ENCODE data around the gene FYN.
A peak's percentile ranks its signal among the peaks of the same experiment; 100 is the strongest.

The FYN gene

DNA sequence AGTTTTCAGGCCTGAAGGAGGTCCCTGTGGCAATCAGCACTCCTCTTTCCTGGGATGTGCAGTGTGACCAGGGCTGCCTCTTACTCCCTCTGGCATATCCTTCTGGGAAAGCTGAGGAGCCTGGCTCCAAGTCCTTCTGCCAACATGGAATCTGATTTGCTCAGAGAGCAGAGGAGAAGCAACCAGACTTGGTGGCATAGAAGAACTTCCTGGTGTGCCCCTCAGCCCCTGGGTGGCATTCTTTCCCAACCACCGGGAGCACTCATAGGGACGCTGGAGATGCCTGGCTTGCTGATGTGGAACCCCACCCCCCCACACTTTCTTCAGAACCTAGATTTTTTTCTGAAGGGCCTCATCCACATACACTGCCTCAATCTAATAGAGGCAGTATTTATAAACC lies 160.0 kb downstream of the FYN start:
- DNase-seq = no peak

DNA sequence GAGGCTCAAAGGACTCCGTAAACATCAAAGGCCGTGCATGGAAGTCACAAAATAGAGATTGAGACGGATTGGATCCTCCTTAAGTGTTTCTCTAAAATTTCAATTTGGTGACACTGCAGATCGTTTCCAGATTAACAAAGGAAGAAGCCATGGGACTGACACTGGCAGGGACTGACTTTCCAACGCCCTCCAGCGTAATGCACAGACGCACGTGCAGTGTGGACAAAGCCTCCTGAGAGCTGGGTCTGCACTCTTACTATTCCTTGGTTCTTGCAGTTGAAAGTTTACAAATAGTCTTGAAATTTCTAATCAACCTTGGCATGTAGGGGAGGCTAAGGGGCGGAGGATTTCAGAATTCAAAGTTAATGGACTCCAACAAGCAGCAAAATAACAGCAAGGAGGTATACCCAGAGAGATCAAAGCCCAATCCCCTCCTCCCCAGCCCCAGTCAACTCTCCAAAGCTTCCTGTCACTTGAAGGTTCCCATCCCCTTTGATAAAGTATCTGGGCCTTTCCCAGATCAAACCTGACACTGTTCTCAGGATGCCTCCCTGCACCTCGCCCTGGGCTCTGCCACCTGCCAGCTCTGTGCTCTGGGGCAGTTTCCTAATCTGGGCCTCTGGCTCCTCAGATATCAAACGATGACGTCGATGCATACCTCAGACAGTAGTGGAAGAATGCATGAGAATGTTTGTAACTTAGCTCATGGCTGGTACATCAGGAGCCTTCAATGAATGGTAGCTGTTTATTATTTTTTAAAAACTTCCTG lies 161.1 kb downstream of the FYN start:
- no peak for DNase-seq

DNA sequence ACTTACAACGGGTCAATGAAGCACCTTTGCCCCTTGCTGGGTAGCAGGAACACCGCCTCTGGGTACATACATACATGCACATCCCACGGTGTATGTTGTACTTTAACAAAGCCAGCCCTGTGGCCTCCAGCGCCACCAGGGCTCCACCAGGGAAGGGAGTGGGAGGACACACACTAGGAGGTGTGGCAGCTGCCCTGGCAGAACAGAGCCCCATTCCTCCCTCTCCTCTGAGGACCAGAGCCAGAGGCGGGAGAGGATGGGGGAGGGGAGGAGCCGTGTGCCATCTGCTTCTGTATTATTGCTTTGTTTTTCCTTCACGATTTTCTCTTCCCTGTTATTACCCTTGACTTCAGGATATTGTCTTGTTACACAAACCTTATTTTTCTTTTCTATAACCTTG lies 161.8 kb downstream of the FYN start:
- DNase-seq = peak in 47 of 56 donors; percentile 9 to 79 (median 53)

DNA sequence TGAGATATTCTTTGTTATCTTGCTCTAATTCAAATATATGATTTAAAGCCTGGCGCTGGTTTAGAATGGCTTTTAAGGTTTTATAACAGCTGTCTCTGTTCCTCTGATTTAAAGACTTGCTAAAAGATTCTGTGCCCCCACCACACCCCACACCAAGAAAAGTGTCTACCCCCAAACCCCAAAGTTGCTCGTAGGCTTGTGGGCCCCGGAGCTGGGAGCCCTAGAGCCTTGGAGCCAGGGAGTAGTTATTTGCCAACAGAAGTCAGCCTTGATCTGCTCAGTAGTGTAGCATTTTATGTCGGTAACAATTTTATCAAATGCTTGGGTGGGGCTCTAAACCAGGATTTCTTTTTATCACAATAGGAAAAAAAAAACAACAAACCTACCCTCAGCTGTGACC lies 162.3 kb downstream of the FYN start:
- no peak for DNase-seq

DNA sequence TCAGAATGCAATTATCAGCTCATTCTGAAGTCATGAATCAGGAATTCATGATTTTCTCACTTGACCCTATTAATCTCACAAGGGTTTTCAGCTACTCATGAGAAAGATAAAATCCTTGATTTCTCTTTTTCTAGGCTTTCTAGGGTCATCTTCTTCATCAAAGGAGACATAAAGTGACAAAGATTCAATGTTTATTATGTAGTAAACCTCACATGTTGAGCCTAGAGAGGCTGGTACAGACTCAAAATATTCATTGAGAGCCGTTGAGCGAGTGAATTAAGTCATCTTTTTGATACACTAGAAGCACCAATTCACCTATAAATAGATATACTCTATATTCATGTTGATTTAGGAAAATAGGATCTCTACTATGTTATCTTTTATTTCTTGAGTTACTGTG lies 162.8 kb downstream of the FYN start:
- no peak for DNase-seq

DNA sequence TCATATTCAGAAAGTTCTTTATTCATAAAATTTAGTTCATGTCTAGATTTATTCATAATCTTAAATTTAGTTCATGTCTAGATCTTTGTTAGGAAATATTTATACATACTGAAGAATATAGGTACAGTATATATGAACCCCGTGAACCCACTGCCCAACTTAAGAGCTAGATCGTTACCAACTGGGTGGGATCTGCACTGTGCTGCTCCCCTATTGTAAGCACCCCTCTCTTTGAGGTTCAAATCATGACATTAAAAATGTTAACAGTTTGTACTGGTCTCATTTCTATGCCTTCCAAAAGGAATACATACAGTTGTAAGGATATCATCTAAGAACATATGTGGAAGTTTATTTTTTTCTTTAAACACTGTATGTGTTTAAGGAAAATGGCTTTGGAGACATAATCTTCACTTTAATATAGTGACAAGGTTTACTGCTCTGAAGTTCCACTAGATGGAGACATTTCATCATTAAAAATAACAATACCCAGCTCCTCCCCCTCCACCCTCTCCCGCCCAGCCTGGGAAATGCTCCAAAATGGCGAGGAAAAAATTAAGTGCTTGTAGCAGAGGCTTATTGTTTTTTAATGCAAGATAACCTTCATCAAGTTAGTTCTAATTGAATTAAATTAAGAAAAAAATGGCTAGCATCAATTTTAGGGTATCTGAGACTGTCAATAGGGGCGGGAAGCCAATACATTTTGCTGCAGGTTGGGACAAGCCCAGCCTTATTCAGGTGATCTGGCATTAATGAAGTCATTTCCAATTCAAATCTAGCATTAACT lies 163.4 kb downstream of the FYN start:
- DNase-seq = peak in 44 of 56 donors; percentile 11 to 82 (median 44)

DNA sequence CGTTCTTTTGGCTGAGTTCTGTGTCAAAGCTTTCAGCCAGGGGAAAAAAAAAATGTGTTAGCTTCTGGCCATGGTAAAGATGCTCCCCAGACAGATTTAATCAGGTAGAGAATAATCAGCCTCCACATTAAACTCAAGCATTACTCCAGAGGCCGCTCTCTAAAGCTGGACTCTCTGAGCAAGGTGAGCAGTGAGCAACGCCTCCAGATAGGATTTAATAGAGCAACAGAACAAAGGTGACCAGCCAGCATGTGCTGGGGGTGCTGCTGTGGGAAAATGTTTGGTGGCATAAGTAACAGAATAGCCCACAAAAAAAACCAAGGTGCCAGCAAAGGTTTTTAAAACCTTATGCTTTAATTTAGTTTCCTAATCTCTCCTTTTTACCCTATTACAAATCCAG lies 164.1 kb downstream of the FYN start:
- no peak for DNase-seq

DNA sequence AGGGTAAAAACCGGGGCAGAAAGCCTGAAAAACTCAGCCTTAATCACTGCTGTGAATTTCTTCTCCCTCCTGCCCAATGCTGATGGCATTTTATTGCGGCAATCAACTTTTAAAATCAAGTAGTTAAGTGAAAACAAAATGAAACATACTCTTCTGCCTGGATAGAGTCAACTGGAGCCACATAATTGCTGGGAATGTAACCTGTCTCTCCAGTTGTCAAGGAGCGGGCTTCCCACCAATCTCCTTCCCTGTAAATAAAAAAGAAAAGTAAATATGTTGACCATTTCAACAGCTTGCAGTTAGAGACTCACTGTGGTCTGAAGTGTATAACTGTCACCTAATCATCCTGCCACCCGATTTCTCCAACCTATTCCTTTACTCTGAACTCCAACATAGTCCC lies 165.5 kb downstream of the FYN start:
- DNase-seq = no peak

DNA sequence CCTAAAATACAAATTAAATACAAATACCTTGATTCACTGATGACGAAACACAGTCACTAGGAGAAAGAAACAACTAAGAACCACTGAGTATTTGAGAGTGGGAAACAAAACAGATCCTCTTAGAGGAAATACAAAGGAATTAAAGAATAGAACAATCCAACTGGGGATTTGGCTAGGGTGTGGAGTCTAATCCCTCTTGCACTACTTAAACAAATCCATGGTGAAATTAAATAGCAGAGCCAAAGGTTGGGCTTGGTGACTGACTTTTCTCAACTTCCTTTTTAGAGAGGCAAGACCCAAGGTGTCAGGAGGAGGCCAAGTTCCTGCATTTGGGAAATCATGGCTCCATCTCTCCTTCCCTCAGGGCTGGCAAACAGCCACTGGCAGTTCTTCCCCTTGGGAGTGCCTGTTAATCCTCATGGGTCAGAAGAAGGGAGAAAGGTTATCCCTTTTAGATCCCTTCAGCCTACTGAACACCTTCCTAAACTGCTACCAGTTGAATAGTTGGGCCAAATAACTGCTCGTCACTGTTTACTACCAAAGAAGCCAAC lies 166.3 kb downstream of the FYN start:
- DNase-seq = no peak

DNA sequence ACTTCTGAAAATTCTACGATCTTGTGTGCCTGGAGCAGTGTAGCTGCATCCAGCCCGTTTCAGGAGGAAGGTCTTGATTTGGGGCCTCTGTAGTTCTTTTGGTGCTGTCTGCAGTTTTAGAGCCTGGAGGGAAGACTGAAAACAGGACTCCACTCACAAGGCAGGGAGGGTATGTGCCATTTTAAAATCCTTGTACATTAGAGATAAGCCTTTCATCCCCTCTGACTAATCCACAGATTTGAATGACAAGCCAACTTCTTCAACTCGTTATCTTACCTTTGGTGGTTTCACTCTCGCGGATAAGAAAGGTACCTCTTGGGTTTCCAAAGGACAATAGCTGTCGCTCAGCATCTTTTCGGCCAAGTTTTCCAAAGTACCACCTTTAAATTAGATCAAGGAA lies 169.5 kb downstream of the FYN start:
- DNase-seq = no peak

DNA sequence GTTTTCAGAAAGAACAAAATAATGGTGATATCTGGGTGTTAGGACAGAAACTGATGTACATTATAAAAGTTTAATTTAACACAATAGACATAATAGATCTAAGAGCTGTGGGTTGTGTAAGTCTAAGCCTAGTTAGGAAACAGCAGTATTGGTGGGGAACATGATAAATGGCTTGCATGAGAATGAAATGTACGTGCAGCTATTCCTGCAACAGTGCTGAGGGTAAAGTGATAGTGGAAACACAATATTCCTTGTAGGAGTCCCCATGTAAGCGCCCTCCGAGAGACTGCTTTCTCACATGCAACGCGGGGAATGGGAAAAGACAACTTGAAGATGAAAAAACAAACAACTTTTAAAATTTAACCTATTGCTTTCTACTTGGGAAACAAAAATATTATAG lies 171.0 kb downstream of the FYN start:
- DNase-seq = no peak

DNA sequence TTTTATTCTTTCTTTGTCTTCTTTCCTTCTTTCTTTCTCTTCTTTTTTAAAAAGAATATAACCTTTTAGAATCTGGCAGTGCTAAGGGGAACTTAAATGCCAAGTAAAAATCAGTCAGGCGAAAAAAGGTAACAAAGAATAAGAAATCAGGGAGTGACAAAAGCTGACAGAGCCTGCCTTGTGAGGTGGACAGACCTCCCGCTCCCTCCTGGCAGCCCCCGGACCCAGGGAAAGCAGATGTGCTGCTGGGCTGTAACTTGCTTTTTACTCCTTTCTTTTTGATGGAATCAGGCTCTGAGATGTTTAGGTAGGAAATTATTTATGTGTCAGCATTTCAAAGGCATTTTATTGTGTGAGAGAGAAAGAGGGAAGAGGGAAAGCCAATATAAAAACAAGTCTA lies 172.1 kb downstream of the FYN start:
- no peak for DNase-seq

DNA sequence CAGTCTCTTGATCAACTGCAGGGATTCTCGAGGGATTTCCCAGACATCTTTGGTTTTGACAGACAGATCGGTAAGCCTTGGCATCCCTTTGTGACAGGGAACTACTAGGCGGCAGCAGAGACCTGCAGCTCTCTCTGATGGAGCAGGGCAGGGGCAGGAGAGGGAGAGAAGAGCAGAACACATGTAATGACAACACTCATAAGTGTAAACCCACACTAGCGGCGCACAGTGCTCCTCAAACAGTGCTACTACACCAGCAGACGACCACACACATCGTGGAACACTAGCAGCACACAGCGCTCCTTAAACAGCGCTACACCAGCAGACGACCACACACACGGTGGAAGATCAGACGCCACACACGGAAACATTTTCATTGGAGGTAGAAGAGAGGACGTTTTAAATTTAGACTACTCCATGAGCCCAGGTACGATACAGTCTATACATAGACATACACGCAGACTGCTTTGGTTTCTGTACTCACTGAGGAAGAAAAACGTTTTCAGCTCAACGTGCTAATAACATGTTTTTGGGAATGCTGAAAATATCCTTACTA lies 173.0 kb downstream of the FYN start:
- DNase-seq = peak in 3 of 56 donors; percentile 9 to 33 (median 20)

DNA sequence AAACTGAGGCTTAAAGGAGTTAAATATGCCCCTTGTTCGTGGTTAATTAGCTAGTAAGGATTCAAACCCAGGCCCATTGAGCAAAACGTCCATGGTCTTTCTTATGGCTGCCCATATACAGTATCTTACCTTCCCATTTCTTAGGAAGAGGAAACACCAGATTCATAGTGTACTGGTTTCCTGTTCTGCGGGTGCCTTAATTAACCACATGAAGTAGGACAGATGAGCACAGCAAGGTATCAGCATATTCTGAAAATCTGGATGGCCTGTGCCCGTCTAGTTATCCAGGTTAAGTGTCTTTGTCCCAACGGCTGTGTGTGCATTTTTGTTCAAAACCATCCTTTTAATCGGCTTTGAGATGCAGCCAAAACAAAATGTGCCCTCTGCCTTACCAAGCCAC lies 174.1 kb downstream of the FYN start:
- no peak for DNase-seq

DNA sequence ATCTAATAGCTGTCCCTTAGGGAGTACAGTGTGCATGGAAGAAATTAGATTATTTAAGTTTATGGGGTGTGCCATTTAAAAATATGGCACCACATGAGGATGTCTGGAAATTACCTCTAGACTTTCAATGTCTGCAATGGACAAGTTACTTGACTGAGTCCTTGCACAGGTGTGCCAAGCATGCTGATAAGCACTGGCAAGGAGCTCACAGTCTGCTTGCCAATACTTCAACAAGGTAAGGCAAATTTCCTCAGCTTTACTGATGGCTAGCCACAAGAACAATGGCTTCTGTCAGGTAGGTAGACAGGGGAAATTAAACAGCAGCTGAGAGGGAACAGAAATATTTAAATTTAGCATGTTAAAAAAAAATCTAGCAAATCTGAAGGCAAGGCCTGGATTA lies 176.4 kb downstream of the FYN start:
- no peak for DNase-seq

DNA sequence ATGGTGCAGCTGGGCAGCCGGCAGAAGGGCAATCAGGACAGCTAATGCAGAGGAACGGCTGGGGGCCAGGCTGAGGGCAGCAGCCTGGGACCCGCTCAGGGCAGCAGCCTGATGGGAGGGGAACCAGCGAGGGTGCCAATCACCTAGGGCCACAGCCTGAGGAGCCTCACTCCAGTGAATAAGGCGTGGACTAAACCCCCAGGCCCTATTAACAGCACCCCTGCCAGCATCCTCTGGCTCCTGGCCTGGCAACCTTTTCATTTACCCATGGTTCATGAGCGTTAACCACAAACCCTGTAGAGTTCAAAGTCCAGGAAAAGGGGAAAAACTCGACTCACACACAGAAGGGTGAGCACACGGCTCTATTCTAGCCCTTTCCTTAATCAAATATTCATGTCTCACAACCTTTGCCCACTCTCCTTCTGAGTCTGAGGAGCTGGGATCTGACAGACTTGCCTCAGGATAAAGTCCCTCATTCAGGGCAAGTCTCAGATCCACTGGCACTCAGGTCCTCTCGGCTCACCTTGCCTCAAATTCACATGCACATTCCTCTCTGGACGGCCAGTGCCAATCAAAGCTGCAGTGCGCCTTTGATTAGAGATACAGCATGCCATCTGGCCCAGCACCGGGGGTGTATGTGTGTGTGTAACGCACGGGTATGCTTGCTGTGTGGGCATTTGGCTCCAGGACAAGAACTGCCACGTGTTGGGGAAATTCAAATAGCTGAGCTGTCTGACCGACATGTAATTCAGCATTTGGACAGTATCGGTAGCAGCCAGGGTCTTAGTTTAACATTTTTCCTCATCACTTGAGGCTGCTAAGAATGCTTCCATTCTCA lies 180.7 kb downstream of the FYN start:
- peak in 17 of 56 donors; percentile 16 to 63 (median 34) for DNase-seq

DNA sequence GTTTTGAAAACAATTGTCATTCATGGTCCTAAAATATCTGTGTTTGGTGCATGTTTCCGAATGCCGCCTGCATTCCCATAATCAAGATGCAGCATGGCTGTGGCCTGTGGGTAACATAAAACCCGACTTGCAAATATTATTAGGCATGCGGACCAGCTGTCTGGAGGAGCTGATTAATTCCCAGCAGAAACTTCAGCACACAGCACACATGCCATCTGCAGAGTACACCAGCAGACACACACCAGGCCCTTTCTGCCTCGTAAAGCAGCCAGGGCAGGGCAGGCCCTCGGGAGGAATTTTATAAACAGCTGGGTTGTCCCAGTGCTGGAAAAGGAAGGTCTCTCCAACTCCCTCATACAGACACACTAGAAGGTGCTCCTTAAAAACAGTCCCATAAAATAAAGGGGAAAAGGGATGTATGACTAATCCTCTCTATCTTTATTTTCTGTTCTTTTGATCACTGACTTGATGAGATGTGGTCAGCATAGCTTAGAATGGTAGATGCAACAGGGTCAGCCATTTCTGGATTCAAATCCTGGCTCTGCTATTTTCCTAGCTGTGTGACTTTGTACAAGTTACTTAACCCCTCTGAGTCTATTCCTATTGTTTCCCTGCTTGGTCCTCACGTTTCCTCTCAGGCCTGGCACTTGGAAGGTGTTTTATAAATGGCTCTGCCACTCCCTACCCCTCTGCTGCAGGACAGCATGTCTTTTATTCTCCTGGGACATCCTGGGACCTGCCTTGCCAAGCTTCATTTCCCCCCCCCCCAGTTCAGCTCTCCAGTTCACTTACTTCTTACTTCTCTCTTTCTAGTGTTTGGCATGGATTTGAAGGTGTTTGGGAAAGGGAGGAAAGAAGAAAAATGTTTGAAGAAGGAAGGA lies 181.7 kb downstream of the FYN start:
- peak in 1 of 56 donors; percentile 22 for DNase-seq

DNA sequence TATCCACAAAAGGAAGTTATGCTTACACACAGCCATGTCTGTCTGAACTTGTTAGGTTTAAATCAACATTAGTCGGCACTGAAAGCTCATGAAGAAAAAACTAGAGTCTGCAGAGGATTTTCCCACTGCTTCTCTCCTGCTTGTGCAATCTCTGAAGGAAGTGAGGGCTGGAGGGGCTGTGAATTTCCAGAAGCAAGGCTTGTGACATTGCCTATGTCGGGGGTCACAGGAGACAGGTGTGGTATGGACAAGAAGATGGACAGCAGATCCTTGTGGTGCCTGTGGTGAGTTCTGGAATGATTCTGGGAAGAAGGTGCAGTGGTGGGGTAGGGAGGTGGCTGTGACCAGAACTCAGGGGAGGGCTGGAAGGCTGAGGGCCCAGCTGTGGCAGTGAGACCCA lies 183.3 kb downstream of the FYN start:
- no peak for DNase-seq

DNA sequence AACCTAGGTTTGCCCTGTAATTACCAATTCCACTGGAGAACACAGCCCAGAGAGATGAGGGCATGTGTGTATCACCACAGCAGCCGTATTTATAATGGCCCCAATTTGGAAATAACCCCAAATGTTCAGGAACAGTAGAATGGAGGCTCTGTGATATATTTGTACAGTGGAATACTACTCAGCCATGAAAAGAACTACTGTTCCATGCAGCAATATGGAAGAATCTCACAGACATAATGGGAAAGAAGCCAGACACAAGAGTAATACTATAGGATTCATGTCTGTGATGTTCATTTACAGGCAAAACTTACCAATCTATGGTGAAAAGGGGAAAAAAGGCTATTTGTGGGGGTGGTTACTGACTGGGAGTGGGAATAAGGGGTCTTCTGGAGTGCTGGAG lies 183.8 kb downstream of the FYN start:
- DNase-seq = no peak

DNA sequence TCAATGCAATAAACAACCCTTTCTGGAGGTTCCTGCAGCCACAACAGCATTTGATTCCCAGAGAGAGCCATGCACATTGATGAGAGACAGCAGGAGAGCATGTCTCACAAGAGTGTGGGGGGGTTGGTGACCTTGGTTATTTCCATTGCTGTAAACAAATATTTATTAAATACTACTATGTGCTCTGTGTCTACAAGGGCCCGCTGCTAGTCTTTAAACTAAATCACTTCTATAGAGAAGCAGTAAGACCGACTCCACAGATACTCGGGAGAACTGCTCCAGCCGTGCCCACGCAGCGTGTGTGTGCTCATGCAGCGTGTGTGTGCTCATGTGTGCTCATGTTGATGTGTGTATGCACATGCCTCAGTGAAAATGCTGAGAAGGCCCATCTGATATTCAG lies 184.9 kb downstream of the FYN start:
- no peak for DNase-seq

Data from nucleus accumbens (tissue), 56 donors.